GM19328 (cell line): ENCODE data around the gene PCED1B.

Source experiments
- ATAC-seq: cut with Tn5 transposase; IDR thresholded peaks from one replicate; pipeline ENCODE4 v1.9.1; 2021; ENCODE audit warnings: mild to moderate bottlenecking, moderate library complexity; ENCODE audit not compliant: unreplicated experiment

The PCED1B gene

DNA sequence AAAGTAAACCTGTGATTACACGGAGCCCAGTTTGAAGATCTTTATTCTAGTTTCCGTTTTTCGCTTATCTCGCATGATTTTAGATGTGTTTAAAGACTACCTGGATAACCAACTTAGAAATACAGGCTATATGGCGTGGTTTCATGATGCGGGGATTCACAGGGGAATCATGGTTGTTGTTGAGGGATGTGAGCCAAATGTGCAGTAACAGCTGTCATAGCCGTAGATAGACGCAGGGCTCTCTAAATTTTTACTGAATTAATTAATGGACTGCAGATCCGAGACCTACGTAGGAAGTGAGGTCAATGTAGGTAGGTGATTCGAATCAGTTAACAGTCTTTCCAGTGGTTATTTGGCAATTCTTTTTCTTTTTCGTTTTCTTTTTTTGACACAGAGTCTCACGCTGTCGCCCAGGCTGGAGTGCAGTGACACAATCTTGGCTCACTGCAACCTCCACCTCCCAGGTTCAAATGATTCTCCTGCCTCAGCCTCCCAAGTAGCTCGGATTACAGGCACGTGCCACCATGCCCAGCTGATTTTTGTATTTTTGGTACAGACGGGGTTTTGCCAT, 145.2 kb downstream of the PCED1B start:
- ATAC-seq, result no peak

DNA sequence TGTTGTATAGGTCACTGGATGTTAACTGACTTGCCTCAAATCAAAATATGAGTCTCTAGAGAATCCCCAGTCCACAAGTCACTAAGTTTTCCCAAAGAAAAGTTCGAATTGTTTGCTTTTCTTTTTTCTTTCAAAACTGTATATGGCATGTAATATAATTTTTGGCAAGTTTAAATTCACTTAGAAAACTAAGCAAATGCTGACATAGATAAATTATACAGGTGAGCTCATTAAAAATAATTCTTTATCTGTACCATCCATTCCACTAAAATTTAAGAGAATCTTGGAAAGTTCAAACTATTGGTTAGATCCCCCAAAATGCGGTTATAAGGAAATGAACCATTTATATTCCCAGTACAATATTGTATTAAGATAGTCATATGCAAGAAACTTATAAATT, 145.9 kb downstream of the PCED1B start:
- ATAC-seq, result no peak

DNA sequence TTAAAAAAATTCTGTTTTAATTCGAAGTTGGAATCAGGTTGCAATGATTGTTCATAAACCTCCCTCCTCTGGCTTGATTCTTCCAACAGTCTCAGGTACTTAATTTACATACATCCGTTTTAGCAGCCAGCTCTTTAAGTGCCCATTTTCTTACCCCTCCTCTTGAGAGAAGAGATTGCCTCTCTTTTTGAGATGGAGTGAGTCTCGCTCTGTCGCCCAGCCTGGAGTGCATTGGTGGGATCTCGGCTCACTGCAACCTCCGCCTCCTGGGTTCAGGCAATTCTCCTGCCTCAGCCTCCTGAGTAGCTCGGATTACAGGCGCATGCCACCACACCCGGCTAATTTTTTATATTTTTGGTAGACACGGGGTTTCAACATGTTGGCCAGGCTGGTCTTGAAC, 146.8 kb downstream of the PCED1B start:
- no peak for ATAC-seq

DNA sequence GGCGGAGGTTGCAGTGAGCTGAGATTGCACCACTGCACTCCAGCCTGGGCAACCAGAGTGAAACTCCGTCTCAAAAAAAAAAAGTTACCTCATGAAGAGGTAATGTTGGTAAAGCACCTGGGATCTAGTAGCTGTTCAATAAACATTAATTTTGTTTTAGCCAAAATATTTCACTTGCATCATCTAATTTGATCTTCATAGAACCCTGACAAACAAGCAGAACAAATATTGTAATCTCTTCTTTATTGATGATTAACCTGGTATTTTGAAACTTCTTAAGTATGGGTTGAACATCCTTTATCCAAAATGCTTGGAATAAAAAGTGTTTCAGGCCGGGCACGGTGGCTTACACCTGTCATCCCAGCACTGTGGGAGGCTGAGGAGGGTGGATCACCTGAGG, 149.4 kb downstream of the PCED1B start:
- no peak for ATAC-seq

DNA sequence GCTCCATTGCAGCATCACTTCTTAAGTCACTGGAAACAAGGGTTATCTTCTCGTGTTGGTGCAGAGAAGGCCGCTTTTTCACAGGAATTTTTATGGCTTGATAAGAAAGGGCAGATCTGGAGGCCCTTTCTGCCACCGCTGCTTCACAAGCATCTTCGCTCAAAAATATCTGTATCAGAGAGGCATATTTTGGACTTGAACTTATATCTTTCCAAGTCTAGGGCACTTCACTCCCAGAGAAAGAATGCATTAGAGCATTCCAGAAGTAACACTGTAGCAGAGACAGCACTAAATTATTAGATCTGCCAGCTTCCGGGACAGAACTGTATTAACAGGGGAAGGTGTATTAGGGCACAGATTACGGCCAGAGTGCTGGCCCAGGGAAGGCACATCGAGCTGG, 152.0 kb downstream of the PCED1B start:
- no peak for ATAC-seq

DNA sequence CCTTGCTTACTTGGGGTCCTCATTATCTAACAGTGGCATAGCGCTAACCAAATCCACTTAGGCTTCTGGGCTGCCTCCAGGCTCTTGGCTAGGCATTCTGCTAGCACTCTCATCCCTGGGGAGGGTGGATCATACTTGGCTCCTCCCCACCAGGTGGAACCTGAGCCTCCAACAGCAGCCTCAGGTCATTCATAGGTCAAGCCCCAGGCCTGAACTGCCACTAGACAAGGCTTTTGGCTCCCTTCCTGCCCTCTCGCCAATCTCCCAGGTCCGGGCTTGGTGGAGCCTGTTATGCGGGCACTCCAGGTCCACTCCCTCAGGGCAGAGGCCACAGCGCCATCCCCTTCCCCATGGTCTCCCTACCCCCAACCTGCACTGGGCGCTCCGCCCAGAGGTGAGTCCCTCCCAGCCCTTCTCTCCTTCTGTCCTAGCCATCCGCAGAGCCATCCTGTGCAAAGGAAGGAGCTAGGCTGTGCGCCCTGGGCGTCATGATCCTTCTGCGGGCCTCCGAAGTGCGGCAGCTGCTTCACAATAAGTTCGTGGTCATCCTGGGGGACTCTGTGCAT, 155.2 kb downstream of the PCED1B start:
- ATAC-seq, result no peak

DNA sequence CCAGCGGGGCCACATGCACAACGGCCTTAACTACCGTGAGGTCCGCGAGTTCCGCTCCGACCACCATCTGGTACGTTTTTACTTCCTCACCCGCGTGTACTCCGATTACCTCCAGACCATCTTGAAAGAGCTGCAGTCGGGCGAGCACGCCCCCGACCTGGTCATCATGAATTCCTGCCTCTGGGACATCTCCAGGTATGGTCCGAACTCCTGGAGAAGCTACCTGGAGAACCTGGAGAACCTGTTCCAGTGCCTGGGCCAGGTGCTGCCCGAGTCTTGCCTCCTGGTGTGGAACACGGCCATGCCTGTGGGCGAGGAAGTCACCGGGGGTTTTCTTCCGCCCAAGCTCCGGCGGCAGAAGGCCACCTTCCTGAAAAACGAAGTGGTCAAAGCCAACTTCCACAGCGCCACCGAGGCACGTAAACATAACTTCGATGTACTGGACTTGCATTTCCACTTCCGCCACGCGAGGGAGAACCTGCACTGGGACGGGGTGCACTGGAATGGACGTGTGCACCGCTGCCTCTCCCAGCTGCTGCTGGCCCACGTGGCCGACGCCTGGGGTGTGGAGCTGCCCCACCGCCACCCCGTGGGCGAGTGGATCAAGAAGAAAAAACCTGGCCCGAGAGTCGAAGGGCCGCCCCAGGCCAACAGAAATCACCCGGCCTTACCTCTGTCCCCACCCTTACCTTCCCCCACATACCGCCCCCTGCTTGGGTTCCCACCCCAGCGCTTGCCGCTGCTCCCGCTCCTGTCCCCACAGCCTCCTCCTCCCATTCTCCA, 156.0 kb downstream of the PCED1B start:
- ATAC-seq, result no peak

DNA sequence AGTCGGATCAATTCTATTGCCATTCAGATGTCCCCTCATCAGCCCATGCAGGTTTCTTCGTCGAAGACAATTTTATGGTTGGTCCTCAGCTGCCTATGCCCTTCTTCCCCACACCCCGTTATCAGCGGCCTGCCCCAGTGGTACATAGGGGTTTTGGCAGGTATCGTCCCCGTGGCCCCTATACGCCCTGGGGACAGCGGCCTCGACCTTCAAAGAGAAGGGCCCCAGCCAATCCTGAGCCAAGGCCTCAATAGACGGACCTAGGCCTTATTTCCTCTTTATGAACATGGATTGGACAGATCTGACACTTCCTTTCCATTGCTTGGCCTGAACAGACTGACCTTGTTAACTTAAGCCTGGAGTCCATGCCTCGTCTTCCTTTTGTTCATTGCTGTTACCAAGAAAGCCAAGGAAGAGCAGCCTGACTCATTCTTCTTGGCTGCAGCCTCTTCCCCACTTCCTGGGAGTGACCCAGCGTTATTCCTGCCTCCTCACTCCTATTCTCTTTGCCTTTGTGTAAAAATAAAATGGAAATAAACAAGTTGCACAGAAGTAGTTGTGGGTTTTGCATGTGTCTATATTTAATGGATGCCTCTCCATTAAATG, 156.8 kb downstream of the PCED1B start:
- ATAC-seq, result no peak

DNA sequence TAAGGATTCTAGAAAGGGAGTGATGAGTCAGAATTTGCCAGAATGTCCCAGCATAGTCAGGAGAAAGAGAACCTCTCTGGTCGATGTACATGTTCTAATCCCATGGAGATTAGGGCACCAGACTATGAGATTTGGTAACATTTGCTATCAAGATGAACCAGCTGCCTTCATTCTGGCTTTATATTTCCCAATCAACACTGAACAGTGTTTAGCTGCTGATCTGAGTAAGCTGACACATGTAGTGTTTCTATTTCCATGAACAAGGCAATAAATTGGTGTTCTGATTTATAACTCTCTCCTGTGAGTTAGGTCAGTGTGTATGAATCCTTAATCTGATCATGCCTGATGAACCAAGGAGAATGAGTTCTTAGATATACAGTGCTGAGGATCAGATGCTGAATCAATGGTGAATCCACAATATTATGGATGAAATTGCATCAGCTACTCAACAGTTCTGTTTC, 158.4 kb downstream of the PCED1B start:
- ATAC-seq, result no peak

DNA sequence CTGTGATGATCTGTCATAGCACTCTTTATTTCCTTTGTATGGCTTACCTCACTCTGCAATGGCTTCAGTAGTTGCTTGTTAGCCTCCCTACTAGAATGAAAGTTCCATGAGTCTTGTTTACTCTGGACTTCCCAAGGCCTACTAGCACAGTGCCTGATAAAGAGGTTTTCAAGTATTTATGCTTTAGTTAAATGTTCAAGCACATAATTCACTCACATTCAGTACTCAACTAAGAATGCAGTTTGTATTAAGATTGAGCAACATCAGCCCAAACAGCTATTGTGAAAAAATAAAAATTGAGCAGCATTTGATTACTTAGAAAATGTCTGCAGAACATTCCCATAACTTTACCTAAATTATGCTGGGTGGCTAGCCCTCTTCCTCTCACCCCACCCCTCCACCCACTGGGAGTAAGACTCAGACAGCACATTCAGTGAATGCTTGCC, 159.3 kb downstream of the PCED1B start:
- ATAC-seq, result no peak

DNA sequence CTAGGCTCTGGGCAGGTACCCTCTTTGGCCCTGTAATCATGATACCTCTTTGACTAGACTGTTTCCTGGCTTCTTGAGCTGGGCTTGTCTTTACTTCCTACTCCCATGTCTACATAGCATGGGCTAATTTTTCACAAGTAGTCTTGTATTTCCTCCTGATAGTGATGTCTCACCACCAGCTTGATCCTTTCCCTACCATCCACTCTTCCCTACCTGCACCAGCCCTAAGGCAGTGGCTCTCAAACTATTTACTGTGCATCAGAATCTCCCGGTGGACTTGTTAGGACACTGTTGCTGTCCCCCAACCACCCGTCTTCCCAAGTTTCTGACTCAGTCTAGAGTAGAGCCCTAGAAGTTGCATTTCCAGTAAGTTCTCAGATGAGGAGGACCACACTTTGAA, 163.0 kb downstream of the PCED1B start:
- no peak for ATAC-seq

DNA sequence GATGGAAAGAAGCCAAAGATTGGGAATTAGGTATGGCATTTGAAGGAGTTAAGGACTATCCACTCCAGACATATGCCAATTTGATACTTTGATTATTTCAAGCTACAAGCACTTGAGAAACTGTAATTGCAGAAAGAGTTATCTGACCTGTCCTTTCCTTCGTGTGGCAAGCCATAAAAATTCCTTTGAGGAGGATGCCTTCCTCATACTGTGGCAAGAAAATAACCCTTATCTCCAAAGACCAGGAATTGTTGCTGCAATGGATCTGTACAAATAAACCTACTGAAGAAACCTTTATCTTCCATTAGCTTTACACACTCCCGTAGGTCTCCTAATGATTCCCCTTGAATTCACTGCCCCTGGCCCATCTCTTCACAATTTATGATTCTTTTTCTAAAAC, 165.4 kb downstream of the PCED1B start:
- no peak for ATAC-seq

DNA sequence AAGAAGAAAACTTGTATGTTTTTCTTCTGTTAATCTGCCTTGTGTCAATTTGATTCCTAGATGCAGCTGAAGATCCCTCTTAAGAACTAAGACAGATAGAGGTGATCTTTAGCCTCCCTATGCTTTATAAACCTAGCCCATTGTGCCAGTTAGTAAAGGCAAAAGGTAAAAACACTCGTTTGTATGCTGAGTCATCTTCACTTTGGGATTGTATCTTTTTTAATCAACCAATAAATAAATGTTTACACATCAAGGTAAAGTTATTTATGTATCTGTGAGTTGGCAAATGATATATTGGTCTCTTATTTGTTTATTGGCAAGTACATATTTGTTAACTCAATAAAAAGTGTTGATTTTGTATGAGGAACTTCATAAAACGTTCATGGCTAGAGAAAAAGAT, 166.2 kb downstream of the PCED1B start:
- no peak for ATAC-seq

DNA sequence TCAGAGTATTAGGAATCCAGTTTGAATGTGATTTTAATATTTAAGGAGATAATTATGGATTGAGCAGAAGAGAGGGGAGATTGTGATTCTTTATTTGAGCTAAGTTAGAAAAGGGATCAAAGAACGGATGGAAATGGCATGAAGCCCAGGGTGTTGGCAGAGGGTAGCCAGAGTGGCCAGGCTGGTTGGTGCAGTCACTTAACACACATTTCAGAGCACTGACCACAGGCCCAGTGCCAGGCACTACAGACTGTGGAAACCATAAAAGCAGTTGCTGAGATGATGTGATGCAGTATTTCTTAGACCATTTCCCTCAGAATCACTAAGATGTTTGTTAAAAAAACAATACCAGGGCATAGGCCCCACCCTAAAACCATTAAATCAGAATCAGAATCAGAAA, 168.0 kb downstream of the PCED1B start:
- no peak for ATAC-seq

DNA sequence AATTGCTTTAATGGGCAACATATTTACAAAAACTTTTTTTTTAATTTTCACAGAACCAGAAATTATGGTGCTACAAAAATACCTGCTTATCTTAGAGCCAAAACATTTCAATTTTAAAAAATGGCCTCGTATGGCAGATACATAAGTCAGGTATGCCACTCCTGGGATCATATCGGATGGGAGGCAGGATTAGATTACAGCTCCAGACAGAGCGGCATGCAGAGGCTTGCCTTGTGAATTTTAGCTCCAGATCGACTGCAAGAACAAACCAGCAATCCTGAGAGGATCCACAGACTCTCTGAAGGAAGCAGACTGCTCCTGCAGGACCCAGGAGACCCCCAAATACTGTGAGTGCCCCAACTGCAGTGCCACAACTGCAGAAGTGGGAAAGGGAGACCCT, 169.7 kb downstream of the PCED1B start:
- no peak for ATAC-seq

DNA sequence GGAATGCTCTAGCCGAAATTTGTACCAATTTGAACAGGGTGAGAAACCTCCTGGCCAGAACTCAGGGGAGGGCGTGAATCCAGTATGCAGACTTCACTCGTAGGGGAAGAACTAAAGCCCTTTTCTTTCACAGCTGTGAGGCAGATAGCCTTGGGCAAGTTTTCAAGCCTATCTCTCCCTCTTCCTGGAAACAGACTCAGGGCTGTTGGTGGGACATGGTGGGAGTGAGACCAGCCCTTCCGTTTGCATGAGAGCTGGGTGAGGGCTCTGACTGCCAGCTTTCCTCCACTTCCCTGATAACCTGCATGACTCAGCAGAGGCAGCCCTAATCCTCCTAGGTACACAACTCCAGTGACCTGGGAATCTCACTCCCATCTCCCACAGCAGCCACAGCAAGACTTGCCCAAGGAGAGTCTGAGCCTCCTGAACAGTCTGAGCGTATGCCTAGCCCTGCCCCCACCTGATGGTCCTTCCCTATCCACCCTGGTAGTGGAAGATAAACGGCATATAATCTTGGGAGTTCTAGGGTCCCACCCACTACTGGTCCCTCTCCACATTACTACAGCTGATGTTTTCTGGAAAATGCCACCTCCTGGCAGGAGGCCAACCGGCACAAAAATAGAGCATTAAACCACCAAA, 170.4 kb downstream of the PCED1B start:
- no peak for ATAC-seq

DNA sequence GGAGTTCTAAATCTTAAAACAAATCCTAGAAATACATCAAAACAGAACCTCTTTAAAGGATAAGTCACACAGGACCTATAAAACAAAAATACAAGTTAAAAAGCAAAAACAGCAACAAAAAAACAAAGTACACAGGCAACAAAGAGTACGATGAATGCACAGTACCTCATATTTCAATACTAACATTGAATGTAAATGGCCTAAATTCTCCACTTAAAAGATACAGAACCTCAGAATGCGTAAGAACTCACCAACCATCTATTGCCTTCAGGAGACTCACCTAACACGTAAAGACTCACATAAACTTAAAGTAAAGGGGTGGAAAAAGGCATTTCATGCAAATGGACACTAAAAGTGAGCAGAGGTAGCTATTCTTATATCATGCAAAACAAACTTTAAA, 172.5 kb downstream of the PCED1B start:
- no peak for ATAC-seq

DNA sequence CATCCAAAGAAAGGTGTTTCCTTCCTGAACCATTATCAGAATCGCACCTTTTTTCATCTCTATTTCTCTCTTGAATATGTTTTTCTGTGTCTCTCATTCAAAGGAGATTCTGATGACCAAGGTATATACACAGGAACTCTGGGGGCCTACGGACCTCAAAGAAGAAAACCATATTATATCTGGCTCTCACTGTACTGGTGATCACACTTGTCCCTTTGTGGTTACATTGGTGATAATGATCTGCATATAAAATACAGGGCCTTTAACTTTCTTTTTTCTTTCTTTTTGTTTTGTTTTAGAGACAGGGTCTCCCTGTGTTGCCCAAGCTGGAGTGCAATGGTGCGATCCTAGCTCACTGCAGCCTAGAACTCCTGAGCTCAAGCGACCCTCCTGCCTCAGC, 185.5 kb downstream of the PCED1B start:
- no peak for ATAC-seq

DNA sequence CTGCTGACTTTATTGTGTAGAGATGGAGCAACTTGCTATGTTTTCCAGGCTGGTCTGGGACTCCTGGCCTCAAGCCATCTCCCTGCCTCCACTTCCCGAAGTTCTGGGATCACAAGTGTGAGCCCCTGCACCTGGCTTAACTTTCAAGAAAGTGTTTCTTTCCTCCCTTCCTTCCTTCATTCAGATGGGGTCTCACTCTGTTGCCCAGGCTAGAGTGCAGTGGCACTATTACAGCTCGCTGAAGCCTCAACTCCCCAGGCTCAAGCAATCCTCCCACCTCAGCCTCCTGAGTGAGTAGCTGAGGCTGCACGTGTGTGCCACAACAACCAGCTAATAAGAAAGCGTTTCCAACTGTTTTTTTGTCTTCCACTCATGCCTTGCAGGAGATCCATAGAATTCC, 186.0 kb downstream of the PCED1B start:
- ATAC-seq, result no peak

DNA sequence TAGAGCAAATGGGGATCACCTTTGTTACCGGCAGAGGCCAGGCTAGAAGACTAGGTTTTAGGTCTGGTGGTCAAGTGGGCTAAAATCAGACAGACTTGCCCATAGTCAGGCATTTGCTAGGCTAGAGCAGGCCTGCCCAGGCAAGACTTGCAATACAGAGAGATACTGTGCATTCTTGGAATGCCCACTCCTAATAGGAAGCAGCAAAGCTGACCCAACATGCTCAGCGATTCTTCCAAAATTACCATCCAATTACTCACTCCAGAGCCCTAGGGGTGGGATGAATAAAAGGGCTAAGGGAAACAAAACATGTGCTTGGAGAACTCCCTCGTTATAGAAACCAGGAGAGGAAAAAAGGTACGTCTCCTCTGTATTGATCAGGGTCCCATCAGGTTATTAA, 188.2 kb downstream of the PCED1B start:
- ATAC-seq, result no peak
